GM12801 (cell line): ENCODE measurements around the gene MYL12A.

Experiments
- TF ChIP-seq, protein P1 (sequence below): IDR thresholded peaks from one replicate; pipeline ENCODE4 v1.5.1; 2011; ENCODE audit warnings: control low read depth; ENCODE audit not compliant: insufficient read length; ENCODE audit errors: extremely low read depth

Gene MYL12A

DNA sequence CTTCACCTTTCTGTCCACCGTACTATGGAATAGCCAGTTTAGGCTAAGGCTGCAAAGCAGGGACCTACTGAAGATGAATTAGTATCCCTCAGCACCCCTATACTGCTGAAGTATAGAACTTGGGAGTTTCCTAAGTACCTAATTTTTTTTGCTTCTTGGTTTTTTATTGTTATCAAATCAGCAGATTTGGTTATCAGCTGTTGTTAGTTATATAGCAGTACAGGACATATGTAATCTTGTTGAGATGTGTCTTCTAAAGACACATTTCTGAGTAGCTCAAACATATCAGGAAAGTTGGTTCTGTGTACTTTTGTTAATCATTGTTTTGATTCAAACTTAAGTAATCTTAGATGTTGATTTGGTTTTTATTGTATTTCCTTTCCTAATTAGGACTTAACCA, 5.2 kb downstream of the MYL12A start:
- TF ChIP-seq, protein P1, sequence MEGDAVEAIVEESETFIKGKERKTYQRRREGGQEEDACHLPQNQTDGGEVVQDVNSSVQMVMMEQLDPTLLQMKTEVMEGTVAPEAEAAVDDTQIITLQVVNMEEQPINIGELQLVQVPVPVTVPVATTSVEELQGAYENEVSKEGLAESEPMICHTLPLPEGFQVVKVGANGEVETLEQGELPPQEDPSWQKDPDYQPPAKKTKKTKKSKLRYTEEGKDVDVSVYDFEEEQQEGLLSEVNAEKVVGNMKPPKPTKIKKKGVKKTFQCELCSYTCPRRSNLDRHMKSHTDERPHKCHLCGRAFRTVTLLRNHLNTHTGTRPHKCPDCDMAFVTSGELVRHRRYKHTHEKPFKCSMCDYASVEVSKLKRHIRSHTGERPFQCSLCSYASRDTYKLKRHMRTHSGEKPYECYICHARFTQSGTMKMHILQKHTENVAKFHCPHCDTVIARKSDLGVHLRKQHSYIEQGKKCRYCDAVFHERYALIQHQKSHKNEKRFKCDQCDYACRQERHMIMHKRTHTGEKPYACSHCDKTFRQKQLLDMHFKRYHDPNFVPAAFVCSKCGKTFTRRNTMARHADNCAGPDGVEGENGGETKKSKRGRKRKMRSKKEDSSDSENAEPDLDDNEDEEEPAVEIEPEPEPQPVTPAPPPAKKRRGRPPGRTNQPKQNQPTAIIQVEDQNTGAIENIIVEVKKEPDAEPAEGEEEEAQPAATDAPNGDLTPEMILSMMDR, result no peak

DNA sequence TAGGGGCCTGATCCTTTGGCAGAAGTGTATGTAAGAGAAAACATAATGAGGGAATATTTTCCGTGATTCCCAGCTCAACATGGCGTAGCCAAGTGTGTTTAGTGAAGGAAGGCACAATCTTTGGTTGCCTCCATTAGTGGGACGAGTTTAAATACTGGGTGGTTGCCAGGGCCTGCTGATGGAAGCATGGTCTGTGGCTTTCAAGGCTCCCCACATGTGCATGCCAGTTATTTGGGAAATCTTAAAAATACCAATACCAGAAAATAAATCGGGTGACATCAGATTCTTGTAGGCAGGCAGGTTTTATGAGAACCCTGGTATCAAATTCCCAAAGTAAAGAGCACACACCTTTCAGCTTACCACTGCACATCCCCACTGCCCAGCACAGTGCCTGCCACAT, 7.1 kb downstream of the MYL12A start:
- TF ChIP-seq, protein P1, result no peak

DNA sequence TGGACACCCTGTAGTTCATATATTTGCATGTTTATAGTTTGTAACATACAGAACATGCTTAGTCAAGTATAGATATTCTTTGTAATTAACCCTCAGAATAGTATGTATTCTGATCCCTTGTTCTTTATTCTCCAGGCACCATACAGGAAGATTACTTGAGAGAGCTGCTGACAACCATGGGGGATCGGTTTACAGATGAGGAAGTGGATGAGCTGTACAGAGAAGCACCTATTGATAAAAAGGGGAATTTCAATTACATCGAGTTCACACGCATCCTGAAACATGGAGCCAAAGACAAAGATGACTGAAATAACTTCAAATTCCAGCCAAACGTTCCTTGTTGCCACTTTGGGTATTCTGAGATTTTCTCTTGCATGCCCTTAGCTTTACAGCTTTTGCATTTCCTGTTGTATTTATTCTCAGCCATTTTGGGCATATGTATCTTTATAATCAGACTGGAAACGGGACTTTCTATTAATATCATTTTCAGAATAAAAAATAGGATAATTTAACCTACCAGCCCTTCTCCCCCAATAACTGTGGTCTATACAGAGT, 8.1 kb downstream of the MYL12A start:
- TF ChIP-seq, protein P1, result no peak

DNA sequence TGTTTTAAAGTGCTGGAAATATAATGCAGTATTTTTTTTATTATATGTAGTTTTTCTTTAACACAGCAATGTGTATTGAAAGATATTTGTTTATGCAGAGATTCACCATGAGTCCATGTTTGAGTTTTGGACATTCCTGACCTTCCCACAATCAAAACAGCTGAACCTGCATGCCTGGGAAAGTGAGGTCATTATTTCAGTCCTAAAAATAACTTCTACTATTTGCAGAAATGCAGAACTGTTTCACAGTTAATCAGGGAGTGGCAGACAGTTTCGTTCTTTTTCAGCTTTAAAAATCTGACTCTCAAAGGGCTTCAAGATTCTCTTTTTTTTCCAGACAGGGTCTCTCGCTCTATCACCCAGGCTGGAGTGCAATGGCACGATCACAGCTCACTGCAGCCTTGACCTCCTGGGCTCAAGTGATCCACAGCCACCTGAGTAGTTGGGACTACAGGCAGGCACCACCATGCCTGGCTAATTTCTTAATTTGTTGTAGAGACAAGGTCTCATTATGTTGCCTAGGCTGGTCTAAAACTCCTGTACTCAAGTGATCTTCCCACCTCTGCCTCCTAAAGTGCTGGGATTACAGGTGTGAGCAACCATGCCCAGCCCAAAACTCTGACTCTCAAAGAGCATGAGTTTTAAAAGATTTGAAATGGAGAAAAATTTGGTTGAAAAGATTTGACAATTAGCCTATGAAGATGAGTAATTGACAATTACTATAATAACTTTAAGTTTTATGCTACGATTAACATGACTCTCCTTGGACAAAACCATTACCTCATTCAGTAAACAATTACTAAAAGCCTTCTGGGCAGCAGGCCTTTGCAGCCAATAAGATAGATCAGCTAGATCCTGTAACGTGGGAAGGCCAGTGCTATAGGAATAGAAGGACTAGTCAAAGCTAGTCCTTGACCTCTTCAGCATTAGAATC, 9.4 kb downstream of the MYL12A start:
- TF ChIP-seq, protein P1, result no peak

DNA sequence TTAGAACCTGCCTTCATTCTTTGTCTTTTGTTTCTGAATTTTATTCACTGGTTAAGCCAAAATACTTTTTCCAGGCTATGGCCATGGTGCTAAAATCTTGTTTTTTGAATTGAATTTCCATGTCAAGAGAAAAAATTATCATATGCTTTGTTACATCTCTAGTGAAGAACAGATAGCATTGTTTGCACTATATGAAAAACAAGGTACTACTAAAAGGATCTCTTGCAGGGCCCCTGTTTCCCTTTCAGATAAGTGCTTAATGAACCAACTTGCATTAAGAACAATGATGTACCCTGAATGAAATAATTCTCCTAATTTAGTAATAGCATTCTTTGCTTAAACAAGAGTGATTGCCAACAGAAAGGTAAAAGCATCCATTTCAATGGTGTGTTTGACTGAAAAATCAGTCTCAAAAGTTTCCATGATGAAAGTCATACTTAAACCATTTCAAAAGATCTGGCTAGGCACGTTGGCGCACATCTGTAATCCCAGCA, 10.1 kb downstream of the MYL12A start:
- TF ChIP-seq, protein P1, result no peak

DNA sequence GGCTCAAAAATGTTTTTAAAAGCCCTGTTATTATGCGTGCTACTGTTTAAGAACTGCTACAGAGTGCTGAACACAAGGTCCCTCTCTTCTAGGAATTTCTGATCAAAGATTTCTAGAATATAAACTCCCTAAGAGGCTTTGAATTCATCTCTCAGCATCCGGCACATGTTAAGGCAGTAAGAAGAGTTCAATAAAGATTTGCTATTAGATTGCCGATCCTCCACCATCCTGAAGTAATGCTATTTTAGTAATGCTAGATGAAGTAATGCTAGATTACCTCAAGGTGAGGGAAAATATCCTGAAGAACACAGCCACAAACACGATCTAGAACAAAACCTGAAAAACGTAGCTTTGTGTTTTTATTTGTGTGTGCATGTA, 13.4 kb downstream of the MYL12A start:
- TF ChIP-seq, protein P1, result no peak

DNA sequence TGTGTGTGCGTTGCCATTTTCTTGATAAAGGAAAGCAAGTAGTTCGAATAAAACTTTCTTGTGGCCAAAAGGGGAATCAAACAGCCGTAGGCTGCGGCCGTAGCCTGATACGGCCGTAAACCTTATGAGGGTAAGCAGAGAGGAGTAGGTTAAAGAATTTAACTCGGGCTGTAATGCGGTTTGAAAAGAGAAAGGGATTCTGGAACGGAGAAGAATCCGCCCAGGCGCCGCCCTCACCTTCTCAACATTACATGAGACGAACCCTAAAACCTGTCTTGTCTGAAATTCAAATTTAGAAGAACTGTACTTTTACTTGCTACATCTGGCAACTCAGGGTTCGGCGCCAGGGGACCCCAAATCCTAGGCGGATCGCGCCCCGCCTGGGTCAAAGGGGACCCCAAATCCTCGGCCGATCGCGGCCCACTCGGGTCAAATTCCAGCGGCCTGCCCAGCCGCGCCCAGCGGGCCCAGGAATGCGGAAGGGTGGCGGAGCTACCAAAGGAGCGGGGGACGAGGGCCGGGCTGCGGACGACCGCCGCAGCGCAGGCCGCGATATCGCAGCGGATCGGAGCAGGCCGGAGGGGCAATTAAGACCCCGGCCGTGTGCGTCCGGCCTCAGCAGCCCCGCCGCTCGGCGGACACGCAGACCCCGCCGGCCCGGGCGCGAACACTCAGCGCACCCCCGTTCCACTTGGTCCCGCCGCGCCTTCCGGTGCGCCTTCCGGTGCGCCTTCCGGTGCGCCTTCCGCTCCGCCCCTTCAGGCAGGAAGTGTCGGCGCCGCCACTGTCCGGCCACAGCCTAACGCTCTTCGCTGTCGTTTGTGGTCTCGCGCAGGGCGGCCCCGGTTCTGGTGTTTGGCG, 14.0 kb downstream of the MYL12A start, which contains the start of gene MYL12B:
MYL12B (plus strand) TSS at position 761 of the 861 bp plus-strand sequence. CDS start 10,766 bp downstream, outside the sequence.
- TF ChIP-seq, protein P1, result no peak
